Small intestine (tissue), 7 donors: ENCODE data around the gene HDAC4. TPM values are rescaled to one million over a fixed set of nuclear protein-coding genes. Genes with fewer than 3 reads are reported as not detected.

Experiments
- DNase-seq, 2 donors: peaks; one replicate each; pipeline versions ENCODE4 v3.0.0 to v3.0.0-alpha.2; 2013
- FAIRE-seq: peaks from 2 replicates; lab custom pipeline; 2012; peaks lifted over from hg19 to GRCh38; lab: Jason Lieb, UNC
- H3K27ac ChIP-seq, 3 donors: one replicate each; pipeline ENCODE4 v1.5.1; 2013; ENCODE audit warnings: low read length in 2 of 3, mild to moderate bottlenecking in 2 of 3, control low read depth in 1 of 3, inconsistent platforms in 1 of 3, low read depth in 1 of 3, moderate library complexity in 1 of 3
- H3K27me3 ChIP-seq, 3 donors: one replicate each; pipeline ENCODE4 v1.6.1; 2013; ENCODE audit warnings: low read length in 3 of 3, inconsistent platforms in 1 of 3; ENCODE audit not compliant: control insufficient read depth in 3 of 3, insufficient read depth in 3 of 3
- H3K36me3 ChIP-seq, 3 donors: one replicate each; pipeline ENCODE4 v1.6.1; 2013; ENCODE audit warnings: low read length in 3 of 3, inconsistent platforms in 1 of 3, low read depth in 1 of 3, mild to moderate bottlenecking in 1 of 3, moderate library complexity in 1 of 3; ENCODE audit not compliant: control insufficient read depth in 3 of 3, insufficient read depth in 2 of 3
- H3K4me1 ChIP-seq, 3 donors: one replicate each; pipeline ENCODE4 v1.6.1; 2013; ENCODE audit warnings: low read length in 2 of 3, inconsistent platforms in 1 of 3, low read depth in 1 of 3, mild to moderate bottlenecking in 1 of 3, moderate library complexity in 1 of 3; ENCODE audit not compliant: control insufficient read depth in 3 of 3, insufficient read depth in 2 of 3
- H3K4me3 ChIP-seq, 3 donors: one replicate each; pipeline ENCODE4 v1.5.1; 2013; ENCODE audit warnings: low read length in 3 of 3, control low read depth in 1 of 3, inconsistent platforms in 1 of 3, low read depth in 1 of 3, mild to moderate bottlenecking in 1 of 3, moderate library complexity in 1 of 3
- H3K9me3 ChIP-seq, 2 donors: one replicate each; pipeline ENCODE4 v1.6.1; 2013; ENCODE audit warnings: low read depth in 1 of 2, low read length in 1 of 2; ENCODE audit not compliant: control insufficient read depth in 2 of 2, insufficient read depth in 1 of 2
- WGBS, 3 donors: extraction: QIAGEN DNeasy Blood & Tissue Kit; methylation state at CpG; one replicate each; pipeline ENCODE4 v1.1.7; 2013; 5-methylcytosine and 5-hydroxymethylcytosine counted together
- polyA plus RNA-seq, 4 donors: library from polyadenylated mRNA; stranded (reverse) in 3 of 4; unstranded in 1 of 4; fragments of 200-250 nt in 3 of 4; fragments of 120-200 nt in 1 of 4; gene quantifications; one replicate each; pipeline versions ENCODE4 v1.2.1 to v1.2.3, GENCODE V29; 2013
- donor health status: healthy with polysubstance abuse.
- donor health status: control.
- donor health status: control.
- donor health status: Bipolar disorder and iron deficiency.
- donor health status: healthy.

Gene HDAC4
- polyA plus RNA-seq, 4 donors = 3.1 to 11.3 (median 5.9) TPM

GRCh38 chr2:239343460-239343859 is 57.4 kb downstream of the HDAC4 start:
- no peaks in the 10 kb centered on the region for H3K27me3 ChIP-seq
- no peak for FAIRE-seq
- H3K27ac ChIP-seq = no peak overlapping the region
- peaks cover 0 to 3% (median 0%) of the 10 kb centered on the region in 3 donors for H3K4me1 ChIP-seq
- no peak overlapping the region for H3K4me3 ChIP-seq
- WGBS, 3 donors = 92 to 99% (median 96%) methylated on average over 10 of the region's 10 CpGs
- DNase-seq = no peak
- H3K36me3 ChIP-seq = peaks cover 0 to 14% (median 0%) of the 10 kb centered on the region in 3 donors
- no peaks in the 10 kb centered on the region for H3K9me3 ChIP-seq

- Histone ChIP-seq H3K4me3 (no peak overlapping the region), H3K36me3 (peaks cover 0 to 16% (median 0%) of the 10 kb centered on the region in 3 donors), H3K27me3 (no peaks in the 10 kb centered on the region), H3K27ac (no peak overlapping the region), H3K9me3 (no peaks in the 10 kb centered on the region), H3K4me1 (no peaks in the 10 kb centered on the region)
- DNase-seq (no peak), FAIRE-seq (no peak)
- 83 to 89% (median 84%) methylated on average over 2 of the region's 2 CpGs for WGBS, 3 donors
Observed at GRCh38 chr2:239341840-239342239, 59.0 kb downstream of the HDAC4 start.

GRCh38 chr2:239341146-239341732 is 59.6 kb downstream of the HDAC4 start:
- H3K27ac ChIP-seq = no peak overlapping the region
- 22 to 69% (median 46%) methylated on average over 8 of the region's 8 CpGs for WGBS, 3 donors
- H3K36me3 ChIP-seq = peaks cover 0 to 16% (median 0%) of the 10 kb centered on the region in 3 donors
- FAIRE-seq = no peak
- H3K27me3 ChIP-seq = no peaks in the 10 kb centered on the region
- no peak for DNase-seq
- H3K4me3 ChIP-seq = no peak overlapping the region
- H3K4me1 ChIP-seq = no peaks in the 10 kb centered on the region
- no peaks in the 10 kb centered on the region for H3K9me3 ChIP-seq

GRCh38 chr2:239339726-239340601 is 60.9 kb downstream of the HDAC4 start:
- FAIRE-seq = no peak
- 77 to 89% (median 80%) methylated on average over 7 of the region's 7 CpGs for WGBS, 3 donors
- Histone ChIP-seq H3K27me3 (no peaks in the 10 kb centered on the region), H3K9me3 (no peaks in the 10 kb centered on the region), H3K4me1 (no peaks in the 10 kb centered on the region), H3K4me3 (no peak overlapping the region), H3K27ac (no peak overlapping the region), H3K36me3 (peaks cover 0 to 16% (median 0%) of the 10 kb centered on the region in 3 donors)
- DNase-seq = no peak

- H3K9me3 ChIP-seq = no peaks in the 10 kb centered on the region
- 79 to 82% (median 81%) methylated on average over 6 of the region's 6 CpGs for WGBS, 3 donors
- H3K4me3 ChIP-seq = no peak overlapping the region
- H3K36me3 ChIP-seq = peaks cover 0 to 12% (median 0%) of the 10 kb centered on the region in 3 donors
- no peaks in the 10 kb centered on the region for H3K4me1 ChIP-seq
- H3K27me3 ChIP-seq = no peaks in the 10 kb centered on the region
- FAIRE-seq (no peak), DNase-seq (no peak)
- H3K27ac ChIP-seq = no peak overlapping the region
Observed at GRCh38 chr2:239339241-239339640, 61.6 kb downstream of the HDAC4 start.

- H3K27ac ChIP-seq = no peak overlapping the region
- peaks cover 0 to 9% (median 0%) of the 10 kb centered on the region in 3 donors for H3K36me3 ChIP-seq
- 40 to 74% (median 65%) methylated on average over 15 of the region's 15 CpGs for WGBS, 3 donors
- H3K27me3 ChIP-seq = no peaks in the 10 kb centered on the region
- DNase-seq (peak in 1 of 2 donors; percentile 54), FAIRE-seq (no peak)
- H3K4me3 ChIP-seq = no peak overlapping the region
- no peaks in the 10 kb centered on the region for H3K9me3 ChIP-seq
- H3K4me1 ChIP-seq = no peaks in the 10 kb centered on the region
Observed at GRCh38 chr2:239337877-239338484, 62.8 kb downstream of the HDAC4 start.

- Histone ChIP-seq H3K27me3 (no peaks in the 10 kb centered on the region), H3K27ac (peak overlapping the region in 1 of 3 donors; percentile 23), H3K9me3 (no peaks in the 10 kb centered on the region), H3K4me1 (no peaks in the 10 kb centered on the region), H3K4me3 (no peak overlapping the region), H3K36me3 (peaks cover 0 to 6% (median 0%) of the 10 kb centered on the region in 3 donors)
- DNase-seq (no peak), FAIRE-seq (no peak)
- WGBS, 3 donors = 72 to 79% (median 79%) methylated on average over 28 of the region's 28 CpGs
Observed at GRCh38 chr2:239337122-239337876, 63.5 kb downstream of the HDAC4 start.

- no peak overlapping the region for H3K27ac ChIP-seq
- DNase-seq (no peak), FAIRE-seq (no peak)
- H3K36me3 ChIP-seq = peaks cover 0 to 7% (median 0%) of the 10 kb centered on the region in 3 donors
- no peak overlapping the region for H3K4me3 ChIP-seq
- WGBS, 3 donors = 91 to 94% (median 94%) methylated on average over 24 of the region's 24 CpGs
- no peaks in the 10 kb centered on the region for H3K27me3 ChIP-seq
- peaks cover 8 to 25% (median 14%) of the 10 kb centered on the region in 3 donors for H3K4me1 ChIP-seq
- no peaks in the 10 kb centered on the region for H3K9me3 ChIP-seq
Observed at GRCh38 chr2:239331560-239331959, 69.3 kb downstream of the HDAC4 start.
